Suppressor macrophage treated with lipopolysaccharide for 1 hour (primary cell): ENCODE results near the gene RASAL1.
A peak's percentile ranks its signal among the peaks of the same experiment; 100 is the strongest.
"Not testable (repeated sequence)": the region's sequence is repeated elsewhere in the genome, so short reads cannot be mapped to it uniquely, and the experiment has no call there.

Experiments
- DNase-seq, 3 donors: peaks; one replicate each; pipeline ENCODE4 v3.0.0-alpha.2; 2020 to 2022

RASAL1 gene

GRCh38 chr12:113138826-113139225 lies 3.3 kb upstream of the RASAL1 start:
- no peak for DNase-seq

DNA sequence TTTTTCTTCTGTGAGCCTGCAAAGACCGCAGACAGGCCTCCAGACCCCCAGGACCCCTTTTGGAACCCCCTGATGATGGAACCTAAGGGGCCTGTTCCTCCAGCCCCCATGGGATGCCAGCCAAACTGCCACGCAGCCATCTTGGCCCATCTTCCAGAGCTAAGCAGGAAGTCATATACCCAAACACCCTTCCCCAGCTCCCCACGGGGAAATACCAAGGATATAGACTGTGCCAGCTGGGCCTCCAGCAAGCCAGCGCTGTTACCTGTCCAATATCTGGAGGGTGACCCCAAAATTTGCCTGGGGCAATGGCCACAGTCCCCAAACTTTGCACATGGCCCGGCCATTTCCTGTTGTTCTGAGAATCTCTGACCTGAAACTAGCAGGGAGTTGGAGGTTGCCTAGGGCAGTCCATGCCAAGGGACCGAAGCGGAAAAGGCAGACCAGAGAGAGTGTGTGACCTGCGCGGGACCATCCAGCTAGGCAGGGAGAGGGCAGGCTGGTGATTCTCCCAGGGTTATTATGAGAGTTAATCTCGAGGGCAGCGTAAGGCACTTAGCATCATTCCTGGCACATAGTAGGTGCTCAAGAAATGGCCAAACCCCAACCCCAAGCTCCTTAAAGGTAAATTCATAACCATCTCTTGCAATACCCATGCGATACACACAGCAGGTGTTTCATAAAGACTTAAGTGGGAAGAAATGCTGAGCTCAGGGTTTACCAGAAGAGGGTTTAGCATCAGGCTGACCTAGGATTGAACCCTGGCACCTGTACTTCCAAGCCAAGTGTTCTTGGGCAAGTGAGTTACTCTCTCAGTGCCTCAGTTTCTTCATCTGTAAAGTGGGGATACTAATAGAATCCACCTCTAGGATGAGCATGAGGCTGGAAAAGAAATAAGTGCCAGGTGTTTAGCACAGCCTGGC lies 2.6 kb upstream of the RASAL1 start:
- no peak for DNase-seq

DNA sequence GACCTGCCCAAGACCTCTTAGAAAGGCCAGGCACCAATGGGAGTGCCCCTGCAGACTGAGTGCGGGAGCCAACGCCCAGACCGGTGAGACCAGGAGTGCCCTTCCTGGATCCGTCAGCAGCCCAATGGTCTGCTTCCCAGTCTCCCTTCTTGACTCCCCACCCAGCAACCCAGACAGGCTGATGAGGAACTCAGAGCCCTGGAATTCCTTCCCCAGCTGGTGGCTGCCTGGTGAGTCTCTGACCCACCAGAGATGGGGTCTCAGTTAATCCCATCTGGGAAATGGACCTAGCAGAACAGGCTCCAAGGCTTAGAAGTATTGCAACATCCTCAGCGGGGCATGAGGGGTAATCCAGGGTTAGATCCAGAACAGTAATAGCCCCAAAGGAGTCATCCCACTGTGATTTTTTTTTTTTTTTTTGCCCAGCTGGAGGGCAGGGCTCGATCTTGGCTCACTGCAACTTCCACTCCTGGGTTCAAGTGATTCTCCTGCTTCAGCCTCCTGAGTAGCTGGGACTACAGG lies 1.5 kb upstream of the RASAL1 start:
- no peak for DNase-seq

GRCh38 chr12:113136128-113136989 lies 798 bp upstream of the RASAL1 start:
- DNase-seq, result peak; percentile 58 to 77 (median 72)

- DNase-seq, result no peak
These were observed 1.0 kb downstream of the RASAL1 start for GRCh38 chr12:113134521-113134951.

DNA sequence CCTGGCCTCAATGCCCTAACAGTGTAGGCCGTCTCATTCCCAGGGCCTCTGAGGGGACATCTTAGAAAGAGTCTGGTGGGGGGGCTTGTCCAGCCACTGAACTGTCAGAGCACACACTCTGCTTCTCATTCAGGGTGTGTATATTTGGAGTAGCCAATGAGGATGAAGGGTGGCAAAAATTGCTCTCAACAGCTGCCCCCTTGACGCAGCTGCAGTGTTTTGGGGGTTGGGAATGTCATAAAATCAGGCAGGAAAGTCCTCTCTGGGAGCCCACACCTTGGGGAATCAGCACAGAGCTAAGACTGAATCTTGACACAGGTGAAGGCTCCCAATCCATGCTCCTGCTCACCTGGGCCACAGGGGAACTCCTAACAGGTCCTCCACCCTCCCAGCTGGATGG lies 1.5 kb downstream of the RASAL1 start:
- no peak for DNase-seq

- no peak for DNase-seq
These were observed 1.9 kb downstream of the RASAL1 start for GRCh38 chr12:113133666-113134065.

GRCh38 chr12:113133036-113133435 lies 2.5 kb downstream of the RASAL1 start:
- DNase-seq, result no peak

DNA sequence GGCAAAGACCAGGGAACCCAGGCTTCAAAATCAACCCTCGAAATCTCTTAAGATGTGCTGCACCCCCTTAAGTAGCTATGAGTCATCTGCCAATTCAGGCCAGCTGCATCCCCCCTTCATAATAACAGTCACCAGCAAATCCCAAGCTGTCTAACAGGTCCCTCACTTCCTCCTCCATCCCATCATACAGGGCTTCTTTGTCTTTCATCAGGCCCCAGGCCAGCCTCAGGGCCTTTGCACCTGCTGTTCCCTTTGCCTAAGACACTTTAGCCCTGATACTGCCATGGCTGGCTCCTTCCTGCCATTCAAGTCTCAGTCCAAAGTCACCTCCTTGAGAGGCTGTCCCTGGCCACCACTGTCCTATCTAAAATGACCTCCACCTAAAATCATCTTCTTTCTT lies 4.0 kb downstream of the RASAL1 start:
- DNase-seq, result no peak

DNA sequence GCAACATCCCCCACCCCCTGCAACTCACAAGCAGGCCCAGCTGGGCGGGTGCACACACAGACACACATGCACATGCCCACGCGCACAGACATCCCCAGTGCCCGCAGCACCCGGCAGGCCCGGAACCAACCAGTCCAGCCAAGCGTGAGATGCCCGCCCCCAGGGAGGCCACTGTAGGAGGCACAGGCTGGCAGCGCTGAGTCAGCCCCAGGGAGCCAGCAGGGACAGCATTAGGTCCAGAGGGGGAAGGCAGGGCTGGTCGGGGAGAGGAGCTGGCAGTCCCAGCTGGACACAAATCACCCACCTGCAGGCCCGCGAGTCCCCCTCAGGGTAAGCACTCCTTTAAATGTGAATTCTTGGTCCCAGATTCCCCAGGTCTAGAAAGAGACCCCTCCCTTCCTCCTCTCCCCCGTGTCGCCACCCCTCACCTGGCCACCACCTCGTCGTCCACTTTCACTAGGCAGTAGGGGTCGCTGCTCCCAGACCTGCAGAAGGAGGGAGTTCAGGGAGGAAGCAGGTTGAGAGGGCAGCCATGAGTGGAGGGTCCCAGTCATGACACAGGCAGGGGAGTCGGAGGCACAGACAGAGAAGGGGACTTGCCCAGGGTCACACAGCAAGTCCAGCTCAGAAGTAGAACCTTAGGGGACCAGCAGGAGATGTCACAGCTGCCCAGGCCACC lies 5.0 kb downstream of the RASAL1 start:
- peak in 1 of 3 donors; percentile 43 for DNase-seq

DNA sequence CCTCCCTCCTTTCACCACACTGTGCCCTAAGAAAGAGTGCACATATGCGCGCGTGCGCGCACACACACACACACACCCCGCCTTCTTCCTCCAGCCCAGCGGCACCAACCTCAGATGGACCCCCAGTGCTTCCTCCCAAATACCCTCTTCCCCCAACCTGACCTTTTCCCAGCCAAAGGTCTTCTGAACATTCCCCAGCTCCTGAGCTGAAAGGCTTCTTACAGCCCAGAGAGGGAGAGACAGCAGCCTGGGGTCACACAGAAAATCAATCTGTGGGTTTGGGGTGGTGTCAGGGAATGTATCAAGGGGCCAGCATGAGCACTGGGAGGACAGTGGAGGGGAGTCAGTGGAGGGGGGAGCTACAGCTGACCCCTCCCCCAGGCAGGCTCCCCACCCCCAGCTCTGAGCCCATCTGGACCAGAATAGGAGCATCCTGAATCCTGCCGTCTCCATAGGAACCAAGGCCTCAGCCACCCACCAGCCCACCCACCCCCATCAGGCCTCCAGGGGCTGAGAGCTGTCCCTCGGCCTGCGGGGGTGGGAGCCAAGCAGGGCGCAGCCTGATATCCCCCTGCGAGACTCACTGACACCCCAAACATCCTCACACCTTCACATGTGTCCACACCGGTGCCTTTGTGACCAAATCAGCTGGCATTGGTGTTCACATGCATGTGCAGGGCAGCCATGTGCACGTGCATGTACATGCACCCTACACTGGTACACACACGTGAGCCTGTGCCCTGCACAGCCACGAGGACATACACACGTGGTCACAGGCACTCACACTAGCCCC lies 5.7 kb downstream of the RASAL1 start:
- DNase-seq, result no peak

DNA sequence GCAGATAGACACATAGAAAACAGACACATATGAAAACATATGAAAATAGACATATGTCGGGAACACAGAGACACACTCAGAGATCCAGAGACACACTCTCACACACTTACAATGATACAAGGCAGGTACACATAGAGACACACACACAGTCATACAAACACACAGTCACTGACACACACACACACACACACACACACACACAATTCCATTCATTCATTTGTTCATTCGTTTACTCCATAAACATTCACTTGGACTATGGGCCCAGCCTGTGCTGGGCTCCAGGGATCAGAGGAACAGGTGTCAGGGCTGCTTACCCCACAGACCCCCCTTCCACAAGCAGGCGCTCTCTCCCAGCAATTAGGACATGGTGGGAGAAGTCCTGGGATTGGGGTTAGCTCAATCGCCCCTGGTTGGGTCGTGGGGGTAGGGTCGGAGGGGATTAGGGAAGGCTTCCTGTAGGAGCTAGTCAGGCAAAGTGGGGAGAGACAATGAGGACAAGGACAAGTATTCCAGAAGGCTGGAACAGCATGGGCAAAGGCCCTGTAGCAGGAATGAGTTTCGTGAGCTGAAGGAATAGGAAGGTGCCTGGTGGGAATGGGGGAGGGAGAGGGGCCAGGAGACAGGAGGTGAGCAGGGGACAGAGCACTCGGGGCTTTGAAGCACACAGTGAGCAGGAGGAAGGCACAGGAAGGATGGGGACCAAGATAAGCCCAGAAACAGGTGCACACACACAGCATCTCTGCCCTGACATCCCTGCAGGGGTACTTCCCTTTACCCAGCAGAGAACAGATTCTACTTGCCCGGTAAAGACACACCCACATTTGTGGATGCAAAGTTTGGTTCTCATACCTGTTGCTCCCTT lies 6.5 kb downstream of the RASAL1 start:
- DNase-seq, result no peak

DNA sequence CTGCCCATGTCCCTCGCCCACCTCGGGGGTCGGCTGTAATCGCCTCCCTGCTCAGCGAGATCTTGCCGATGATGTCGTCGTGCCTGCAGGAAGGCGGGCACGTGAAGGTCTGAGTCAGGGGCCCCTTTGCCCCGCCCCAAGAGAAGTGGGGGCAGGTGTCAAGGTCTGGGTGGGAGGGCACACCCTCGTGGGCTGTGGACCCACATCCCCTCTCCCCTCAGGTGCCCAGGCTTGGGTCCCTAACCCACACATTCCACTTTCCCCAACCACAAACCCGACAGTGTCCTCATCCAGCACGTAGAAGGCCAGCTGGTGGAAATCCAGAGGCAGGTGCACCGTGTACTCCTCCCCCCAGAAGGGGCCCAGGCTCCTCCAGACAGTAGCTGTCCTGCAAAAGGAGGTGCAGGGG lies 7.8 kb downstream of the RASAL1 start:
- no peak for DNase-seq

GRCh38 chr12:113120670-113121370 lies 14.7 kb downstream of the RASAL1 start:
- DNase-seq, result no peak

DNA sequence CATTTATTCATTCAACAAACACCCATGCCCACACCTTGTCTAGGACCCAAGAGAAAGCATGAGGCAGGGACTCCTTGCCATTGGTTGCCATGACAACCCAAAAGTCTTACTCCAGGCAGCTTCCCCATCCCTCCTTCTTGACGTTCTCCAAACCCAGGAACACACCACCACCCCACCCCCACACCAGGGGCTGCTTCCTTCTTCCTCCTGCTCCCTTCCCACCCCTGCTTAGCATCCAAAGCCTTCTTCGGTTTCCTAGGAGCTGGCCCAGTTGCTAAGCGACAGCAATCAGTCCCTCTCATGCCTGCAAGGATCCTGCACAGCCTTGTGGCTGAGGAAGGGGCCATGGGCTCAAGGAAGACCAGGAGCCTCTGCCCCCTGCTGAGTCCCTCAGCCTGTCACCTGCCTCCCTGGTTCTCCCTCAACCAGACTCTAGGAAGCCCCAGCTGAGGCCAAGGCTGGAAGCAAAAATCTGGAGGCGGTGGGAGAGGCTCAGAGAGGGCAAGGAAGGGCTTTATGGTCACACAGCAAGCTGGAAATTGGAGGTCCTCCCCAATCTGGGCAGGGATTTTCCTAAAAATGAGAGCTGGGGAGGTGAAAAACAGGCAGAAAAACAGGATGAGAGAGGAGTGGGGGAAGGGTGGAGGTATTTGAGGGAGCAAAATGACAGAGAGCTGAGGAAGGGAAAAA lies 15.4 kb downstream of the RASAL1 start:
- DNase-seq, result no peak

DNA sequence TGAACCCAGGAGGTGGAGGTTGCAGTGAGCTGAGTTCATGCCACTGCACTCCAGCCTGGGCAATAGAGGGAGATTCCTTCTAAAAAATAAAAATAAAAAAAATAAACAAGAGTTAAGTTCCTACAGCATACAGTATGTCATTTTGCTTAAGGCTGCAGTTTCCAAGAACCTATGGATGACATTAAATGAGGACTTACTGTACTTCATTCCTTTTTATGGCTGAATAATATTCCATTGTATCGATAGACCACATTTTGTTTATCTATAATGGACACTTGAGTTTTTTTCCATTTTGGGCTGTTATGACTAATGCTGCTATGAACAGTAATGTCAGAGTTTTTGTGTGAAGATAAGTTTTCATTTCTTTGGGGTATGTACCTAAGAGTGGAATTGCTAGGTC lies 17.4 kb downstream of the RASAL1 start:
- DNase-seq, result no peak

GRCh38 chr12:113117684-113118083 lies 17.9 kb downstream of the RASAL1 start:
- not testable (repeated sequence) for DNase-seq

GRCh38 chr12:113116875-113117274 lies 18.7 kb downstream of the RASAL1 start:
- DNase-seq, result no peak

DNA sequence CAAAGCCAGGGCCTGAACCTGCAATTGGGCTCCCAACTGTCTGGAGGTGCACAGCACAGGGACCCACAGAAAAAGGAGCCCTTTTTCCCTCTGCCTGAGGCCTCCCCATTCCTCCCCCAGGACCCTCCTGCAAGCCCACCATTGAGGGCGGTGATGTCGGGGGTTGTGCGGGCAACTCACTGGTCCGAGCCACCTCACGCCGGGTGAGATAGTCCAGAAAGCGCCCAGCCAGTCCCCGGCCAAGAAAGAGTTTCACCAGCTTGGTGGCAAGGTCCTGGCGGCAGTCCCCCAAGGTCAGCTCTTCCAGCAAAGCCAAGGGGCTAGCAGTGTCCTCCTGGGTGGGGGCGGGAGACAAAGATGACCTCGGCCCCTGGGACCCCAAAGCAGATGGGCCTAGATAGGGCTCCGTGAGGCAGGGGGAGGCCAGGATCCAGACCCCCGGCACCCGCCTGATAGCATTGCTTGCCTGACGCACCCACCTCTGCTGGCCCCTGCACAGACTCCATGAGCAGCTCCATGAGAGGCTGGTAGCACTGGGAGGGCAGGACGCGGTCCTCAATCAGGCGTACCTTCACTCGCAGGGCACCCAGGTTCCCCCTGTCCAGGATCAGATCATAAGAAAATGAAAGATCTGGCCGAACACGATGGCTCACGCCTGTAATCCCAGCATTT lies 20.0 kb downstream of the RASAL1 start:
- no peak for DNase-seq
